ENCODE data around the gene KIAA0586. TPM values are rescaled to one million over a fixed set of nuclear protein-coding genes. Genes with fewer than 3 reads are reported as not detected.

The KIAA0586 gene
- total RNA-seq, 4 donors from 2014 or later = 9.6 to 16.8 (median 13.9) TPM

- Histone ChIP-seq H3K9me3 (no peaks in the 10 kb centered on the region), H3K27me3 (no peaks in the 10 kb centered on the region), H3K27ac (no peak overlapping the region), H3K4me1 (peaks cover 4 to 17% (median 4%) of the 10 kb centered on the region in 3 donors), H3K4me3 (no peak overlapping the region), H3K36me3 (no peaks in the 10 kb centered on the region)
- no peak for DNase-seq
- intact Hi-C loops (cut with DNase I) = no loop called here
- WGBS, 2 donors = 90 to 94% methylated on average over 6 of the region's 6 CpGs
- no peak for TF ChIP-seq CTCF (IDR thresholded peaks at IDR 0.05)
- TF ChIP-seq POLR2A (IDR thresholded peaks at IDR 0.05) = no peak
Measured at GRCh38 chr14:58397156-58397555, 30.4 kb upstream of the KIAA0586 start.

DNA sequence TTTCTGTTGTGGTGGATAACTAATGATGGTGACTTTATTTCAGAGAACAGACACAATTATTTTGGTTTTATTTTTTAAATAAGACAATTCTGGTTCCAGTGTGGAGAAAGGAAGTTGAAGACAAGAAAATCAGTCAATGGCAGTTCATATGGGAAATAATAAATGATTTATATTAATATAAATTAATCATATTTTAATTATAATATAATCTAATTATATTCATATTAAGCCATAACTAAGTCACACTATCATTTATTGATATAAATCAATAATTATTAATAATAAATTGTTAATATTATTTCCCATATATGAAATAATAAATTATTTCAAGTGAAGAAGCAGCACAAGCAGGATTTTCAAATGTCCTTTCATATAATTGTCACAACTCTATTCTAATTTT, 29.0 kb upstream of the KIAA0586 start:
- Histone ChIP-seq H3K9me3 (no peaks in the 10 kb centered on the region), H3K4me1 (peaks cover 4 to 17% (median 4%) of the 10 kb centered on the region in 3 donors), H3K27me3 (no peaks in the 10 kb centered on the region), H3K27ac (no peak overlapping the region), H3K4me3 (no peak overlapping the region), H3K36me3 (no peaks in the 10 kb centered on the region)
- intact Hi-C loops (cut with DNase I) = no loop called here
- TF ChIP-seq CTCF (IDR thresholded peaks at IDR 0.05) (no peak), POLR2A (IDR thresholded peaks at IDR 0.05) (no peak)
- no peak for DNase-seq

DNA sequence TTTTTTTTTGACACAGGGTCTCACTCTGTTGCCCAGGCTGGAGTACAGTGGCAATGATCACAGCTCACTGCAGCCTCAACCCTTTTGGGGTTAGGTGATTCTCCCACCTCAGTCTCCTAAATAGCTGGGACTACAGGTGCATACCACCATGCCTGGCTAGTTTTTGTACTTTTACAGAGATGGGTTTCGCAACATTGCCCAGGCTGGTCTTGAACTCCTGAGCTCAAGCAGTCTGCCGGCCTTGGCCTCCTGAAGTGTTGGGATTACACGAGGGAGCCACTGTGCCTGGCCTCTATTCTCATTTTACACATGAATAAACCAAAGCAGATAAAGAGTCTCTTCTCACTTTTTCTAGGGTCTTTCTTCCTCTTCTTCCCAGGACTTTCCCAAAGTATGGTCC, 28.6 kb upstream of the KIAA0586 start:
- TF ChIP-seq POLR2A (IDR thresholded peaks at IDR 0.05) (no peak), CTCF (IDR thresholded peaks at IDR 0.05) (no peak)
- 89 to 94% methylated on average over 3 of the region's 3 CpGs for WGBS, 2 donors
- H3K4me3 ChIP-seq = no peak overlapping the region
- H3K27me3 ChIP-seq = no peaks in the 10 kb centered on the region
- H3K9me3 ChIP-seq = no peaks in the 10 kb centered on the region
- no peaks in the 10 kb centered on the region for H3K36me3 ChIP-seq
- peaks cover 4 to 17% (median 4%) of the 10 kb centered on the region in 3 donors for H3K4me1 ChIP-seq
- DNase-seq = no peak
- intact Hi-C loops (cut with DNase I) = no loop called here
- H3K27ac ChIP-seq = no peak overlapping the region

DNA sequence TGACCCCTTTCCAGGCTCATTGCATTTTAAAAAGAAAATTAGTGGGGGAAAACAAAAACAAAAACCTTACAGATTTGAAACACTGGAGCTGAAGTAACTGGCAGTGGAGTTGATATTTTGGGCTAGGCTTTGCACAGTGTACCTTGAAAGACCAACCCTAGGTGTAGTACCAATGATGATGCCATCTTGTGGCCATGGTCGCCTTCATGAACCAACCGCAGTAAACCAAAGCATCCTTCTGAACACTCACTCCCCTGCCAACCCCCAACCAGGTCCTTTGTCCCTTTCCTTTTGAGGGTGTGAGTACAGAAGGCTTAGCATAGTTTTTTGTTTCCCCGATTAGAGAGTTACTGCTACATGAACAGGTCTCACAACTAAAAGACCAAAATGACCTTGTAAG, 25.9 kb upstream of the KIAA0586 start:
- intact Hi-C loops (cut with DNase I) = no loop called here
- H3K9me3 ChIP-seq = no peaks in the 10 kb centered on the region
- H3K4me3 ChIP-seq = no peak overlapping the region
- no peaks in the 10 kb centered on the region for H3K36me3 ChIP-seq
- DNase-seq = no peak
- no peak for TF ChIP-seq POLR2A (IDR thresholded peaks at IDR 0.05)
- no peak for TF ChIP-seq CTCF (IDR thresholded peaks at IDR 0.05)
- 72 to 84% methylated on average over 3 of the region's 3 CpGs for WGBS, 2 donors
- H3K4me1 ChIP-seq = peaks cover 0 to 5% (median under 1%) of the 10 kb centered on the region in 3 donors
- no peak overlapping the region for H3K27ac ChIP-seq
- H3K27me3 ChIP-seq = no peaks in the 10 kb centered on the region

DNA sequence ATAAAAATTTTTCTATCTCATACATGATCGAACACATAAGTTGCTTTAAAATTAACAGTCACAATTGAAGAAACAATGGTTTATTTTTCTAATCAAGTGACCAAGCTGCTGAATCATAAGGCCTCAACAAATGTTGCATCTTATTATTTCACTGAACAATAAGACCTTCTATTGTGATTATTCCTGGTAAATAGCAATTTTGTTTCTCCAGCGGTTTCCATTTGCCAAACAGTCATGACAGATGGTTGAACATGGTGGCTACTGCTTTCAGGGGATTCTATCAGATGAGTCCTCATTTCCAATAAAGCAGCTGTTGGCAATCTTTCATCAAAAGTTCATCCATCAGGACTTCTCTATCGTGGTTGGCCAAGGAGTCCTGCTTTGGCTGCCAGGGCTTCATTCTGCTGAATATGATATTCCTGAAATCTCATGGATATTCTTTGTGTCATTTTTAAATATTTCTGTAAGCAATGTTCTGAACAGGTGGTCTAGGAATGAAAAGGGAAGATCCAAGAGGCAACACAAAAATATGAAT, 18.8 kb upstream of the KIAA0586 start:
- Histone ChIP-seq H3K4me3 (no peak overlapping the region), H3K9me3 (no peaks in the 10 kb centered on the region), H3K4me1 (no peaks in the 10 kb centered on the region), H3K27me3 (no peaks in the 10 kb centered on the region), H3K36me3 (peaks cover 0 to 58% (median 13%) of the 10 kb centered on the region in 3 donors), H3K27ac (no peak overlapping the region)
- intact Hi-C loops (cut with DNase I) = no loop called here
- no peak for TF ChIP-seq POLR2A (IDR thresholded peaks at IDR 0.05)
- TF ChIP-seq CTCF (IDR thresholded peaks at IDR 0.05) = no peak
- WGBS, 2 donors = 88 to 89% methylated on average over 3 of the region's 3 CpGs
- no peak for DNase-seq

Measured in esophagus squamous epithelium (tissue), 5 donors.